Thyroid gland (tissue), 4 donors: ENCODE results near the gene INPP5A.

Source experiments
- CTCF ChIP-seq, 6 experiments: fragments of 200-600 bp in 3 of 6; fragments of 450-650 bp in 3 of 6; sonication (generic) in 3 of 6; IDR thresholded peaks; one replicate each; pipeline ENCODE4 v1.5.1; 2016 to 2019; ENCODE audit warnings: antibody characterized with exemption in 6 of 6, mild to moderate bottlenecking in 2 of 6, inconsistent platforms in 1 of 6, moderate library complexity in 1 of 6
- POLR2A ChIP-seq, 2 donors: fragments of 450-650 bp; IDR thresholded peaks; one replicate each; pipeline ENCODE4 v1.6.1; 2017; ENCODE audit warnings: antibody characterized with exemption in 2 of 2, mild to moderate bottlenecking in 2 of 2, moderate library complexity in 1 of 2

DNA sequence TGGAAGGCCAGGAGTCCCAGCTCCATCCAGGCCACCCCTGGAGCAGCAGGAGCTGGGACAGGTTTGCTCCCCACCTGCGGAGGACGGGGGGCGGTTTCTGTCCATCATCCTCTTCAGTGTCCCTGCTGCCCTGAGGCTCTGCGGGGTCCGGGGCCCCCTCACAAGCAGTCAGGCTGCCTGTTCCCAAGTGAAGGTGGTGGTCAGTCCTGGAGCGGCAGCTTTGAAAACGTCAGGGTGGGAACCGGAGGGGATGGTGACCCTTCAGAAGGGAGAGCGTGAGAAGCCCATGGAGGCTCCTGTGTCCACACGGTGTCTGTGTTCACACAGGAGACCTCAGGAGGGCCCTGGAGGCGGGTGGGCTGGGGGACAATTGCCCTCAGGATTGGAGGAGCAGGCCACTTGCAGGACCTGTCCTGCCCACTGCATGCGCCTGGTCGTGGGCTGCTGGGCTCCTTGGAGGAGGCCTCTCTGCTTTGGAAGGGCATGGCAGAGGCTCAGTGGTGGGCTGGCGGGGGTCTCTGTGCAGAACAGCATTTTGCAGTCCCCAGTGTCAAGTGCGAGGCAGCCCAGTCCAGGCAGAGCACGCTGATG, 49.3 kb upstream of the INPP5A start:
- no peak for TF ChIP-seq CTCF (IDR thresholded peaks at IDR 0.05)
- TF ChIP-seq POLR2A (IDR thresholded peaks at IDR 0.05) = no peak
